GM21423 (cell line): ENCODE results near the gene RUVBL1.

Source experiments
- ATAC-seq: cut with Tn5 transposase; IDR thresholded peaks from one replicate; pipeline ENCODE4 v1.9.1; 2021; ENCODE audit warnings: mild to moderate bottlenecking, moderate library complexity; ENCODE audit not compliant: unreplicated experiment

RUVBL1 gene

GRCh38 chr3:128143496-128143895, 19.9 kb upstream of the RUVBL1 start:
- ATAC-seq, result no peak

GRCh38 chr3:128133273-128133883, 9.8 kb upstream of the RUVBL1 start:
- no peak for ATAC-seq

- no peak for ATAC-seq
Measured at GRCh38 chr3:128131897-128132646, 8.5 kb upstream of the RUVBL1 start.

GRCh38 chr3:128128251-128128650, 4.6 kb upstream of the RUVBL1 start:
- ATAC-seq, result no peak

GRCh38 chr3:128127236-128127635, 3.6 kb upstream of the RUVBL1 start:
- ATAC-seq, result no peak

- no peak for ATAC-seq
Measured at GRCh38 chr3:128123156-128123537, 465 bp downstream of the RUVBL1 start.

- no peak for ATAC-seq
Measured at GRCh38 chr3:128122013-128122412, 1.6 kb downstream of the RUVBL1 start.

GRCh38 chr3:128113817-128114794, 9.5 kb downstream of the RUVBL1 start:
- no peak for ATAC-seq

- no peak for ATAC-seq
Measured at GRCh38 chr3:128112357-128112968, 11.1 kb downstream of the RUVBL1 start.

GRCh38 chr3:128111147-128111546, 12.5 kb downstream of the RUVBL1 start:
- no peak for ATAC-seq

GRCh38 chr3:128107834-128108233, 15.8 kb downstream of the RUVBL1 start:
- ATAC-seq, result no peak

GRCh38 chr3:128103136-128103676, 20.4 kb downstream of the RUVBL1 start:
- ATAC-seq, result no peak

GRCh38 chr3:128100638-128101037, 23.0 kb downstream of the RUVBL1 start:
- ATAC-seq, result no peak

- ATAC-seq, result no peak
Measured at GRCh38 chr3:128100161-128100560, 23.5 kb downstream of the RUVBL1 start.

- ATAC-seq, result no peak
Measured at GRCh38 chr3:128098234-128098633, 25.4 kb downstream of the RUVBL1 start.

- peak; percentile 87 for ATAC-seq
Measured at GRCh38 chr3:128095222-128095703, 28.3 kb downstream of the RUVBL1 start.

GRCh38 chr3:128094295-128095151, 29.1 kb downstream of the RUVBL1 start:
- no peak for ATAC-seq

GRCh38 chr3:128091586-128091985, 32.0 kb downstream of the RUVBL1 start:
- no peak for ATAC-seq

- no peak for ATAC-seq
Measured at GRCh38 chr3:128089135-128089534, 34.5 kb downstream of the RUVBL1 start.

GRCh38 chr3:128084675-128085021, 39.0 kb downstream of the RUVBL1 start:
- no peak for ATAC-seq
